ENCODE data around the gene REEP1. TPM values are rescaled to one million over a fixed set of nuclear protein-coding genes. Genes with fewer than 3 reads are reported as not detected.

The REEP1 gene
- polyA plus RNA-seq, 1 donor (not counting 4 experiments of a cell fraction or from before 2014, with no cell fraction given), result 0.30 TPM

GRCh38 chr2:86275384-86275799 lies 62.0 kb downstream of the REEP1 start:
- Histone ChIP-seq H3K4me1 (ENCODE audit: control insufficient read depth, extremely low read depth, insufficient read depth, low read length) (no peaks in the 10 kb centered on the region), H3K9ac (ENCODE audit: control insufficient read depth, extremely low read depth, insufficient read depth, low read length) (no peak overlapping the region), H3K27me3 (ENCODE audit: control insufficient read depth, extremely low read depth, insufficient read depth, low read length) (peaks cover 6% of the 10 kb centered on the region), H4K20me1 (ENCODE audit: control insufficient read depth, extremely low read depth, insufficient read depth, low read length) (no peaks in the 10 kb centered on the region), H3K27ac (ENCODE audit: control insufficient read depth, insufficient read depth, low read length) (no peak overlapping the region), H2AFZ (ENCODE audit: control insufficient read depth, low read length) (no peak overlapping the region), H3K4me2 (ENCODE audit: control insufficient read depth, extremely low read depth, insufficient read depth, low read depth, low read length) (no peak overlapping the region), H3K9me3 (ENCODE audit: control insufficient read depth, low read depth, low read length) (no peaks in the 10 kb centered on the region), H3K36me3 (ENCODE audit: control insufficient read depth in 2 of 2, extremely low read depth in 1 of 2, insufficient read depth in 2 of 2, low read length in 2 of 2) (no peaks in the 10 kb centered on the region), H3K4me3 (ENCODE audit: control insufficient read depth in 2 of 3, extremely low read depth in 1 of 3, insufficient read depth in 2 of 3, low read depth in 1 of 3, low read length in 3 of 3) (no peak overlapping the region), H3K9me1 (ENCODE audit: control insufficient read depth, extremely low read depth, insufficient read depth, low read length) (no peaks in the 10 kb centered on the region), H3K79me2 (ENCODE audit: control insufficient read depth, insufficient read depth, low read length) (no peaks in the 10 kb centered on the region)
- TF ChIP-seq CTCF (optimal IDR thresholded peaks at IDR 0.05 in 1 of 3, IDR thresholded peaks at IDR 0.05 in 1 of 3, conservative IDR thresholded peaks at IDR 0.05 in 1 of 3; ENCODE audit: extremely low read depth in 1 of 3, insufficient read depth in 2 of 3, low read length in 3 of 3) (no peak), EZH2 (IDR thresholded peaks at IDR 0.05; ENCODE audit: low read length) (no peak)
- dilution Hi-C loops (cut with MboI; ENCODE audit: extremely low pct_ligation_motif_present, low sequenced_read_pairs), result no loop called here
- DNase-seq (ENCODE audit: low read depth, low spot score) (no peak), FAIRE-seq (no peak)

GRCh38 chr2:86274918-86275275 lies 62.5 kb downstream of the REEP1 start:
- no peak overlapping the region for H3K4me2 ChIP-seq (ENCODE audit: control insufficient read depth, extremely low read depth, insufficient read depth, low read depth, low read length)
- H3K9ac ChIP-seq (ENCODE audit: control insufficient read depth, extremely low read depth, insufficient read depth, low read length), result no peak overlapping the region
- H2AFZ ChIP-seq (ENCODE audit: control insufficient read depth, low read length), result no peak overlapping the region
- H3K27ac ChIP-seq (ENCODE audit: control insufficient read depth, insufficient read depth, low read length), result no peak overlapping the region
- DNase-seq (ENCODE audit: low read depth, low spot score) (no peak), FAIRE-seq (no peak)
- H3K4me1 ChIP-seq (ENCODE audit: control insufficient read depth, extremely low read depth, insufficient read depth, low read length), result no peaks in the 10 kb centered on the region
- dilution Hi-C loops (cut with MboI; ENCODE audit: extremely low pct_ligation_motif_present, low sequenced_read_pairs), result no loop called here
- no peaks in the 10 kb centered on the region for H3K36me3 ChIP-seq (ENCODE audit: control insufficient read depth in 2 of 2, extremely low read depth in 1 of 2, insufficient read depth in 2 of 2, low read length in 2 of 2)
- no peaks in the 10 kb centered on the region for H3K79me2 ChIP-seq (ENCODE audit: control insufficient read depth, insufficient read depth, low read length)
- no peak for TF ChIP-seq EZH2 (IDR thresholded peaks at IDR 0.05; ENCODE audit: low read length)
- no peak for TF ChIP-seq CTCF (optimal IDR thresholded peaks at IDR 0.05 in 1 of 3, IDR thresholded peaks at IDR 0.05 in 1 of 3, conservative IDR thresholded peaks at IDR 0.05 in 1 of 3; ENCODE audit: extremely low read depth in 1 of 3, insufficient read depth in 2 of 3, low read length in 3 of 3)
- peaks cover 2% of the 10 kb centered on the region for H3K27me3 ChIP-seq (ENCODE audit: control insufficient read depth, extremely low read depth, insufficient read depth, low read length)
- H4K20me1 ChIP-seq (ENCODE audit: control insufficient read depth, extremely low read depth, insufficient read depth, low read length), result no peaks in the 10 kb centered on the region
- H3K9me1 ChIP-seq (ENCODE audit: control insufficient read depth, extremely low read depth, insufficient read depth, low read length), result no peaks in the 10 kb centered on the region
- no peaks in the 10 kb centered on the region for H3K9me3 ChIP-seq (ENCODE audit: control insufficient read depth, low read depth, low read length)
- H3K4me3 ChIP-seq (ENCODE audit: control insufficient read depth in 2 of 3, extremely low read depth in 1 of 3, insufficient read depth in 2 of 3, low read depth in 1 of 3, low read length in 3 of 3), result no peak overlapping the region

Data from keratinocyte (primary cell).